Heart left ventricle (tissue), 16 donors: ENCODE measurements around the gene EXD1. TPM values are rescaled to one million over a fixed set of nuclear protein-coding genes. Genes with fewer than 3 reads are reported as not detected.

Experiments
- ATAC-seq, 4 donors: fragments of 200-7000 bp; cut with Tn5 transposase; one replicate each; pipeline ENCODE4 v1.9.1; 2020 to 2022; ENCODE audit warnings: moderate library complexity in 4 of 4, mild to moderate bottlenecking in 3 of 4, moderate number of reproducible peaks in 1 of 4
- DNase-seq, 5 donors: peaks; one replicate each; pipeline ENCODE4 v3.0.0-alpha.2; 2020
- H3K27ac ChIP-seq, 12 donors: fragments of 200-600 bp; sonication (generic) in 4 of 12; one replicate each; pipeline versions ENCODE4 v1.5.0 to v1.8.0; 2016 to 2022; ENCODE audit warnings: mild to moderate bottlenecking in 2 of 12
- H3K27me3 ChIP-seq, 9 donors: fragments of 200-600 bp; sonication (generic) in 2 of 9; one replicate each; pipeline versions ENCODE4 v1.5.1 to v1.8.0; 2016 to 2022; ENCODE audit warnings: mild to moderate bottlenecking in 3 of 9
- H3K36me3 ChIP-seq, 9 donors: fragments of 200-600 bp; sonication (generic) in 2 of 9; one replicate each; pipeline versions ENCODE4 v1.5.0 to v1.8.0; 2018 to 2022; ENCODE audit warnings: mild to moderate bottlenecking in 2 of 9
- H3K4me1 ChIP-seq, 12 donors: fragments of 200-600 bp; sonication (generic) in 4 of 12; one replicate each; pipeline versions ENCODE4 v1.5.0 to v1.8.0; 2016 to 2022; ENCODE audit warnings: mild to moderate bottlenecking in 3 of 12
- H3K4me3 ChIP-seq, 12 donors: fragments of 200-600 bp; sonication (generic) in 4 of 12; one replicate each; pipeline versions ENCODE4 v1.5.0 to v1.8.0; 2017 to 2022; ENCODE audit warnings: mild to moderate bottlenecking in 9 of 12, moderate library complexity in 4 of 12
- H3K9me3 ChIP-seq, 12 donors: fragments of 200-600 bp; sonication (generic) in 4 of 12; one replicate each; pipeline versions ENCODE4 v1.5.0 to v1.8.0; 2016 to 2022; ENCODE audit warnings: mild to moderate bottlenecking in 1 of 12
- CTCF ChIP-seq, 12 donors: fragments of 200-600 bp; sonication (generic) in 4 of 12; IDR thresholded peaks; one replicate each; pipeline versions ENCODE4 v1.5.0 to v1.8.0; 2018 to 2022; ENCODE audit warnings: antibody characterized with exemption in 12 of 12, mild to moderate bottlenecking in 5 of 12
- POLR2A ChIP-seq, 2 donors: fragments of 450-650 bp; IDR thresholded peaks; one replicate each; pipeline ENCODE4 v1.6.1; 2017; ENCODE audit warnings: antibody characterized with exemption in 2 of 2, mild to moderate bottlenecking in 2 of 2, moderate library complexity in 2 of 2
- WGBS, 4 donors: extraction: QIAGEN DNeasy Blood & Tissue Kit in 2 of 4; methylation state at CpG; one replicate each; pipeline versions ENCODE4 v1.1.5 to v1.1.7; 2013 to 2018; 5-methylcytosine and 5-hydroxymethylcytosine counted together
- intact Hi-C, 10 donors: fragments of 100-400 bp; cut with DNase I; formaldehyde crosslinking; loops; one replicate each; pipeline versions ENCODE4 v1.11.1 to v1.14.2; 2022
- polyA plus RNA-seq, 2 donors: library from polyadenylated mRNA; stranded (reverse); fragments of 200-250 nt; gene quantifications; one replicate each; pipeline ENCODE4 v1.2.3, GENCODE V29; 2013
- total RNA-seq, 9 donors: library from RNA; depleted of rRNA in 2 of 9; stranded (reverse); fragments of >200 nt in 2 of 9; fragmentation: NEBNext Ultra II Directional in 3 of 9; extraction: Animal tissue kit (Norgen Biotek cat#: 25700) in 3 of 9; gene quantifications; one replicate each; pipeline versions ENCODE4 v1.1.0 to v1.2.4, GENCODE V29; 2016 to 2023
- donor health status: ischemic (EF 13 %, LVEDD 7.1; RV severe dilation, severe dysfunction).
- donor health status: healthy with polysubstance abuse.
- donor health status: DM: no; HTN: yes; CAD: no.
- donor health status: DM: no; HTN: no; CAD: no.
- donor health status: ischemic (EF 25% LVEDD 6.9; RV normal size, moderate dysfunction).
- donor health status: ischemic (EF 25% LVEDD 5.7; RV mildly dilated, moderate dysfunction).
- donor health status: healthy.
- donor health status: DM: yes; HTN: yes; CAD: no.
- donor health status: ischemic (EF 35%, LVEDD 5.7; RV mildly dilated, moderate dysfunction).
- donor health status: nonischemic (EF 11% LVEDD 7.7; RV severe dilation, severe dysfunction).
- donor health status: DM: yes; HTN: yes; CAD: no.
- donor health status: PGD.
- donor health status: ischemic (EF 29% LVEDD 5.4; RV normal size, mild dysfunction).
- donor health status: nonischemic (EF 23%, LVEDD 6.1; RV moderate dilation, normal function).

The EXD1 gene
- total and polyA plus RNA-seq, 11 donors: not detected

GRCh38 chr15:41259546-41260189 is 29.1 kb upstream of the EXD1 start:
- no peaks in the 10 kb centered on the region for H3K27me3 ChIP-seq
- H3K9me3 ChIP-seq: no peaks in the 10 kb centered on the region
- intact Hi-C loops: no loop called here
- H3K27ac ChIP-seq: peak overlapping the region in 10 of 12 donors; percentile 16 to 76 (median 44)
- peaks cover 0 to 48% (median 25%) of the 10 kb centered on the region in 12 donors for H3K4me1 ChIP-seq
- no peak for DNase-seq
- no peak overlapping the region for H3K4me3 ChIP-seq
- TF ChIP-seq CTCF (IDR thresholded peaks at IDR 0.05) (no peak), POLR2A (IDR thresholded peaks at IDR 0.05) (no peak)
- peak in 1 of 4 donors; percentile 7 for ATAC-seq
- peaks cover 0 to 69% (median 53%) of the 10 kb centered on the region in 9 donors for H3K36me3 ChIP-seq
- 81 to 89% (median 85%) methylated on average over 12 of the region's 12 CpGs for WGBS, 4 donors

- WGBS, 4 donors: 24 to 42% (median 36%) methylated on average over 3 of the region's 3 CpGs
- Histone ChIP-seq H3K27ac (peak overlapping the region in 10 of 12 donors; percentile 16 to 76 (median 46)), H3K27me3 (no peaks in the 10 kb centered on the region), H3K36me3 (peaks cover 0 to 69% (median 52%) of the 10 kb centered on the region in 9 donors), H3K4me1 (peaks cover 0 to 40% (median 24%) of the 10 kb centered on the region in 12 donors), H3K9me3 (no peaks in the 10 kb centered on the region), H3K4me3 (no peak overlapping the region)
- TF ChIP-seq POLR2A (IDR thresholded peaks at IDR 0.05) (no peak), CTCF (IDR thresholded peaks at IDR 0.05) (no peak)
- intact Hi-C loops: no loop called here
- no peak for DNase-seq
- peak; percentile 30 to 81 (median 74) for ATAC-seq
Measured at GRCh38 chr15:41258750-41259471, 28.4 kb upstream of the EXD1 start.

- intact Hi-C loops: no loop called here
- H3K4me3 ChIP-seq: no peak overlapping the region
- TF ChIP-seq CTCF (IDR thresholded peaks at IDR 0.05) (no peak), POLR2A (IDR thresholded peaks at IDR 0.05) (no peak)
- DNase-seq: no peak
- H3K27me3 ChIP-seq: no peaks in the 10 kb centered on the region
- peak overlapping the region in 2 of 12 donors; percentile 8 to 26 for H3K27ac ChIP-seq
- peaks cover 0 to 69% (median 48%) of the 10 kb centered on the region in 9 donors for H3K36me3 ChIP-seq
- no peaks in the 10 kb centered on the region for H3K9me3 ChIP-seq
- ATAC-seq: peak in 1 of 4 donors; percentile 58
- peaks cover 0 to 34% (median 19%) of the 10 kb centered on the region in 12 donors for H3K4me1 ChIP-seq
- WGBS, 4 donors: 66 to 78% (median 71%) methylated on average over 5 of the region's 5 CpGs
Measured at GRCh38 chr15:41256577-41257038, 26.1 kb upstream of the EXD1 start.

- Histone ChIP-seq H3K36me3 (peaks cover 0 to 74% (median 48%) of the 10 kb centered on the region in 9 donors), H3K9me3 (no peaks in the 10 kb centered on the region), H3K27me3 (no peaks in the 10 kb centered on the region), H3K4me1 (peaks cover 0 to 34% (median 19%) of the 10 kb centered on the region in 12 donors), H3K27ac (no peak overlapping the region), H3K4me3 (no peak overlapping the region)
- ATAC-seq: no peak
- no peak for TF ChIP-seq CTCF (IDR thresholded peaks at IDR 0.05)
- no peak for TF ChIP-seq POLR2A (IDR thresholded peaks at IDR 0.05)
- DNase-seq: no peak
- intact Hi-C loops: no loop called here
- WGBS, 4 donors: 91 to 99% (median 96%) methylated on average over 3 of the region's 3 CpGs
Measured at GRCh38 chr15:41256103-41256502, 25.5 kb upstream of the EXD1 start.
